NT2/D1 (cell line): ENCODE data around the gene FAF1.

Experiments used
- SUZ12 ChIP-seq: IDR thresholded peaks from 2 replicates; pipeline ENCODE4 v1.6.1; 2011; ENCODE audit not compliant: insufficient read length, insufficient read depth; ENCODE audit errors: extremely low read depth
- YY1 ChIP-seq: IDR thresholded peaks from 2 replicates; pipeline ENCODE4 v1.6.1; 2011; ENCODE audit not compliant: insufficient read length, insufficient read depth

DNA sequence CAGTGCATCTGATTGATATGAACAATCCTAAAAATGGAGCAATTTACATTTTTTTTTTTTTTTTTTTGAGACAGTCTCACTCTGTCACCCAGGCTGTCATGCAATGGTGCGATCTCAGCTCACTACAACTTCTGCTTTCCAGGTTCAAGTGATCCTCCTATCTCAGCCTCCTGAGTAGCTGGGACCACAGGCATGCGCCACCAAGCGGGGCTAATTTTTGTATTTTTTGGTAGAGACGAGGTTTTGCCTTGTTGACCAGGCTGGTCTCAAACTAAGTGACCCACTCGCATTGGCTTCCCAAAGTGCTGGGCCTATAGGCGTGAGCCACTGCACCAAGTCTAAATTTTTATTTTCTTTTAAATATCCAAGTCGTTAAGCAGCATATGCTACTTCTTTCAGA, 109.0 kb downstream of the FAF1 start:
- no peak for TF ChIP-seq YY1
- no peak for TF ChIP-seq SUZ12
